Measurements from ENCODE around the gene NHERF1.

Gene NHERF1

GRCh38 chr17:74815067-74815466 lies 66.6 kb downstream of the NHERF1 start:
- DNase-seq: no peak

GRCh38 chr17:74815550-74816370 lies 67.3 kb downstream of the NHERF1 start:
- DNase-seq: no peak

- DNase-seq: no peak
Measured at GRCh38 chr17:74816905-74817620, 68.6 kb downstream of the NHERF1 start.

- no peak for DNase-seq
Measured at GRCh38 chr17:74818291-74818938, 70.0 kb downstream of the NHERF1 start.
